ENCODE results near the gene PCSK6.

PCSK6 gene

GRCh38 chr15:101448336-101448735 lies 41.2 kb downstream of the PCSK6 start:
- no peaks in the 10 kb centered on the region; the same call in 1 of the 2 replicates for H3K27me3 ChIP-seq (replicated peaks; ENCODE audit: control insufficient read depth, insufficient read depth, low read length)
- no peak for TF ChIP-seq CTCF (IDR thresholded peaks at IDR 0.05; ENCODE audit: insufficient read depth, low read length, poor library complexity, severe bottlenecking)
- H3K36me3 ChIP-seq (ENCODE audit: control insufficient read depth, insufficient read depth, low read length) = no peaks in the 10 kb centered on the region
- H3K4me3 ChIP-seq (replicated peaks; ENCODE audit: low read depth, low read length) = no peak overlapping the region
- no peak for DNase-seq (ENCODE audit: extremely low read depth, insufficient read length)

- H3K36me3 ChIP-seq (ENCODE audit: control insufficient read depth, insufficient read depth, low read length) = no peaks in the 10 kb centered on the region
- TF ChIP-seq CTCF (IDR thresholded peaks at IDR 0.05; ENCODE audit: insufficient read depth, low read length, poor library complexity, severe bottlenecking) = no peak
- no peak overlapping the region for H3K4me3 ChIP-seq (replicated peaks; ENCODE audit: low read depth, low read length)
- no peaks in the 10 kb centered on the region; the same call in 1 of the 2 replicates for H3K27me3 ChIP-seq (replicated peaks; ENCODE audit: control insufficient read depth, insufficient read depth, low read length)
- no peak for DNase-seq (ENCODE audit: extremely low read depth, insufficient read length)
These were observed 41.9 kb downstream of the PCSK6 start for GRCh38 chr15:101447561-101448071.

- DNase-seq (ENCODE audit: extremely low read depth, insufficient read length) = no peak
- Histone ChIP-seq H3K36me3 (ENCODE audit: control insufficient read depth, insufficient read depth, low read length) (no peaks in the 10 kb centered on the region), H3K27me3 (replicated peaks; ENCODE audit: control insufficient read depth, insufficient read depth, low read length) (no peaks in the 10 kb centered on the region; the same call in 1 of the 2 replicates), H3K4me3 (replicated peaks; ENCODE audit: low read depth, low read length) (no peak overlapping the region)
- TF ChIP-seq CTCF (IDR thresholded peaks at IDR 0.05; ENCODE audit: insufficient read depth, low read length, poor library complexity, severe bottlenecking) = no peak
These were observed 42.4 kb downstream of the PCSK6 start for GRCh38 chr15:101447168-101447533.

GRCh38 chr15:101446518-101447167 lies 42.9 kb downstream of the PCSK6 start:
- Histone ChIP-seq H3K4me3 (replicated peaks; ENCODE audit: low read depth, low read length) (no peak overlapping the region), H3K36me3 (ENCODE audit: control insufficient read depth, insufficient read depth, low read length) (no peaks in the 10 kb centered on the region), H3K27me3 (replicated peaks; ENCODE audit: control insufficient read depth, insufficient read depth, low read length) (no peaks in the 10 kb centered on the region; the same call in 1 of the 2 replicates)
- DNase-seq (ENCODE audit: extremely low read depth, insufficient read length) = no peak
- no peak for TF ChIP-seq CTCF (IDR thresholded peaks at IDR 0.05; ENCODE audit: insufficient read depth, low read length, poor library complexity, severe bottlenecking)

- no peaks in the 10 kb centered on the region for H3K36me3 ChIP-seq (ENCODE audit: control insufficient read depth, insufficient read depth, low read length)
- TF ChIP-seq CTCF (IDR thresholded peaks at IDR 0.05; ENCODE audit: insufficient read depth, low read length, poor library complexity, severe bottlenecking) = no peak
- no peak overlapping the region for H3K4me3 ChIP-seq (replicated peaks; ENCODE audit: low read depth, low read length)
- DNase-seq (ENCODE audit: extremely low read depth, insufficient read length) = no peak
- H3K27me3 ChIP-seq (replicated peaks; ENCODE audit: control insufficient read depth, insufficient read depth, low read length) = no peaks in the 10 kb centered on the region; the same call in 1 of the 2 replicates
These were observed 43.7 kb downstream of the PCSK6 start for GRCh38 chr15:101445562-101446517.

Data from GM06990 (cell line).